Upper lobe of right lung (tissue), 1 donor: ENCODE results near the gene STRBP. TPM values are rescaled to one million over a fixed set of nuclear protein-coding genes. Genes with fewer than 3 reads are reported as not detected.
A peak's percentile ranks its signal among the peaks of the same experiment; 100 is the strongest.
"Not testable (repeated sequence)": the region's sequence is repeated elsewhere in the genome, so short reads cannot be mapped to it uniquely, and the experiment has no call there.

ENCODE experiments used
- ATAC-seq: fragments of 200-7000 bp; cut with Tn5 transposase; one replicate; pipeline ENCODE4 v1.9.1; 2020; ENCODE audit warnings: mild to moderate bottlenecking, moderate library complexity
- DNase-seq: peaks from one replicate; pipeline ENCODE4 v3.0.0-alpha.2; 2020
- H3K27ac ChIP-seq: fragments of 200-600 bp; one replicate; pipeline ENCODE4 v1.8.0; 2022
- H3K27me3 ChIP-seq: fragments of 200-600 bp; one replicate; pipeline ENCODE4 v1.8.0; 2022; ENCODE audit warnings: mild to moderate bottlenecking
- H3K36me3 ChIP-seq: fragments of 200-600 bp; one replicate; pipeline ENCODE4 v1.8.0; 2022
- H3K4me1 ChIP-seq: fragments of 200-600 bp; one replicate; pipeline ENCODE4 v1.8.0; 2022
- H3K4me3 ChIP-seq: fragments of 200-600 bp; one replicate; pipeline ENCODE4 v1.8.0; 2022; ENCODE audit warnings: mild to moderate bottlenecking
- H3K9me3 ChIP-seq: fragments of 200-600 bp; one replicate; pipeline ENCODE4 v1.8.0; 2022
- CTCF ChIP-seq: fragments of 200-600 bp; IDR thresholded peaks from one replicate; pipeline ENCODE4 v1.8.0; 2022; ENCODE audit warnings: antibody characterized with exemption
- intact Hi-C: fragments of 100-400 bp; cut with DNase I; formaldehyde crosslinking; loops from one replicate; pipeline ENCODE4 v1.11.0; 2022
- total RNA-seq: library from RNA; stranded (reverse); fragmentation: NEBNext Ultra II Directional; extraction: Animal tissue kit (Norgen Biotek cat#: 25700); gene quantifications from one replicate; pipeline ENCODE4 v1.2.1, GENCODE V29; 2021
- donor health status: DM: no; HTN: yes; CAD: no; lungs with severe emphysema.

The STRBP gene
- total RNA-seq, 1 donor from 2014 or later = 24.7 TPM

GRCh38 chr9:123282362-123283047 lies 14.1 kb upstream of the STRBP start:
- Histone ChIP-seq H3K4me3 (no peak overlapping the region), H3K27me3 (no peaks in the 10 kb centered on the region), H3K36me3 (no peaks in the 10 kb centered on the region), H3K27ac (no peak overlapping the region), H3K9me3 (no peaks in the 10 kb centered on the region), H3K4me1 (no peaks in the 10 kb centered on the region)
- DNase-seq = no peak
- peak; percentile 46 for ATAC-seq
- TF ChIP-seq CTCF = no peak
- intact Hi-C loops = no loop called here

GRCh38 chr9:123281659-123282350 lies 13.4 kb upstream of the STRBP start:
- DNase-seq (no peak), ATAC-seq (no peak)
- intact Hi-C loops = no loop called here
- TF ChIP-seq CTCF = no peak
- Histone ChIP-seq H3K9me3 (no peaks in the 10 kb centered on the region), H3K36me3 (no peaks in the 10 kb centered on the region), H3K4me3 (no peak overlapping the region), H3K27ac (no peak overlapping the region), H3K4me1 (no peaks in the 10 kb centered on the region), H3K27me3 (no peaks in the 10 kb centered on the region)

GRCh38 chr9:123278879-123279493 lies 10.6 kb upstream of the STRBP start:
- H3K4me1 ChIP-seq, H3K27ac ChIP-seq, DNase-seq, H3K4me3 ChIP-seq, ATAC-seq, H3K27me3 ChIP-seq, intact Hi-C loops, H3K36me3 ChIP-seq, H3K9me3 ChIP-seq: not testable (repeated sequence)

- Histone ChIP-seq H3K27ac (no peak overlapping the region), H3K9me3 (no peaks in the 10 kb centered on the region), H3K4me1 (no peaks in the 10 kb centered on the region), H3K36me3 (no peaks in the 10 kb centered on the region), H3K4me3 (no peak overlapping the region), H3K27me3 (no peaks in the 10 kb centered on the region)
- ATAC-seq (no peak), DNase-seq (no peak)
- intact Hi-C loops = no loop called here
- no peak for TF ChIP-seq CTCF
Measured at GRCh38 chr9:123278361-123278760, 10.0 kb upstream of the STRBP start.

GRCh38 chr9:123276551-123276950 lies 8.2 kb upstream of the STRBP start:
- no peak overlapping the region for H3K4me3 ChIP-seq
- TF ChIP-seq CTCF = no peak
- no peak overlapping the region for H3K27ac ChIP-seq
- H3K9me3 ChIP-seq = no peaks in the 10 kb centered on the region
- no peaks in the 10 kb centered on the region for H3K27me3 ChIP-seq
- H3K36me3 ChIP-seq = no peaks in the 10 kb centered on the region
- DNase-seq (no peak), ATAC-seq (no peak)
- intact Hi-C loops = no loop called here
- no peaks in the 10 kb centered on the region for H3K4me1 ChIP-seq

- H3K27me3 ChIP-seq, H3K4me1 ChIP-seq, H3K27ac ChIP-seq, intact Hi-C loops, H3K36me3 ChIP-seq, ATAC-seq, H3K4me3 ChIP-seq, DNase-seq, H3K9me3 ChIP-seq: not testable (repeated sequence)
Measured at GRCh38 chr9:123271133-123271532, 2.7 kb upstream of the STRBP start.
